WERI-Rb-1 (cell line): Measurements from ENCODE around the gene RACGAP1.

Experiments
- DNase-seq: peaks from one replicate; pipeline ENCODE4 v3.0.0-alpha.2; 2020
- H3K27ac ChIP-seq: fragments of 250-450 bp; sonication (Bioruptor Pico); 2 replicates; pipeline ENCODE4 v1.5.1; 2020; ENCODE audit warnings: mild to moderate bottlenecking, moderate library complexity
- H3K27me3 ChIP-seq: fragments of 250-450 bp; sonication (Bioruptor Pico); 2 replicates; pipeline ENCODE4 v1.5.1; 2021; ENCODE audit warnings: mild to moderate bottlenecking, low read depth, moderate library complexity; ENCODE audit not compliant: insufficient read depth, severe bottlenecking
- H3K36me3 ChIP-seq: fragments of 250-450 bp; sonication (Bioruptor Pico); 2 replicates; pipeline ENCODE4 v1.5.1; 2020; ENCODE audit warnings: mild to moderate bottlenecking, moderate library complexity
- H3K4me3 ChIP-seq: 2 replicates; pipeline ENCODE4 v1.5.1; 2011; ENCODE audit warnings: low read depth, mild to moderate bottlenecking, control low read depth, low read length
- H3K9me3 ChIP-seq: fragments of 250-450 bp; sonication (Bioruptor Pico); 2 replicates; pipeline ENCODE4 v1.5.1; 2021; ENCODE audit warnings: mild to moderate bottlenecking, moderate library complexity; ENCODE audit not compliant: severe bottlenecking
- TF ChIP-seq, protein P1 (sequence below): IDR thresholded peaks from 2 replicates; pipeline ENCODE4 v1.5.1; 2011; ENCODE audit warnings: low read depth, mild to moderate bottlenecking, control low read depth, inconsistent platforms, low read length

RACGAP1 gene

DNA sequence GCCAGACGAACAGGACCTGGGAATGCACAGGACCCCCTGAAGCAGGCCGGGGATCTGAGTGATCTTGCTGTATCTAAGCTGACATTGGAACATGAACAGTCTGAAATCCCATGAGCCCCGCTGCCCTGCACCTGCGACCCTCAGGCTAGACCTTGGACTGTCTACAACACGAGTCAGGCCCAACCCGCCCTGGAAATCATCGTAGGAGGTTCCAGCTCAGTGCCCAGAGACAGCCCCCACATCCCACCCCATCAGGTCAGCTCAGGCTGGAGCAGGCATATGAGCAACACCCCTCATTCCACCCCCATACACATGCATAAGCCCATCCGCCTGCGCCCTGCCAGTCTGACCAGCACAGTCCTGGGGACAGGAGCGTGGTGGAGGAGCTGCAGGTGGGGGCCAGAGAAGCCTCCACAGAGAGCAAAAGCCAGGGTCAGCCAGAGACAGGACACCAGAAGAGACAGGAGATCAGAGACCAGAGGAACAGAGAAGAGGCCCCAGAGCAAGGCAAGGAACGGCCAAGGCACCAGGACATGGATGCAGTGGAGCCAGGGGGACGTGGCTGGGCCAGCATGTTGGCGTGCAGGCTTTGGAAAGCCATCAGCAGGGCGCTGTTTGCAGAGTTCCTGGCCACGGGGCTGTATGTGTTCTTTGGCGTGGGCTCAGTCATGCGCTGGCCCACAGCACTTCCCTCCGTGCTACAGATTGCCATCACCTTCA, 52.5 kb downstream of the RACGAP1 start, which contains the start of gene AQP6:
TSS of gene AQP6 (plus strand) at position 307 of the 720 bp plus-strand sequence. CDS start at position 534, 227 bp downstream.
- H3K27me3 ChIP-seq, result no peaks in the 10 kb centered on the region
- no peaks in the 10 kb centered on the region for H3K9me3 ChIP-seq
- TF ChIP-seq, protein P1, sequence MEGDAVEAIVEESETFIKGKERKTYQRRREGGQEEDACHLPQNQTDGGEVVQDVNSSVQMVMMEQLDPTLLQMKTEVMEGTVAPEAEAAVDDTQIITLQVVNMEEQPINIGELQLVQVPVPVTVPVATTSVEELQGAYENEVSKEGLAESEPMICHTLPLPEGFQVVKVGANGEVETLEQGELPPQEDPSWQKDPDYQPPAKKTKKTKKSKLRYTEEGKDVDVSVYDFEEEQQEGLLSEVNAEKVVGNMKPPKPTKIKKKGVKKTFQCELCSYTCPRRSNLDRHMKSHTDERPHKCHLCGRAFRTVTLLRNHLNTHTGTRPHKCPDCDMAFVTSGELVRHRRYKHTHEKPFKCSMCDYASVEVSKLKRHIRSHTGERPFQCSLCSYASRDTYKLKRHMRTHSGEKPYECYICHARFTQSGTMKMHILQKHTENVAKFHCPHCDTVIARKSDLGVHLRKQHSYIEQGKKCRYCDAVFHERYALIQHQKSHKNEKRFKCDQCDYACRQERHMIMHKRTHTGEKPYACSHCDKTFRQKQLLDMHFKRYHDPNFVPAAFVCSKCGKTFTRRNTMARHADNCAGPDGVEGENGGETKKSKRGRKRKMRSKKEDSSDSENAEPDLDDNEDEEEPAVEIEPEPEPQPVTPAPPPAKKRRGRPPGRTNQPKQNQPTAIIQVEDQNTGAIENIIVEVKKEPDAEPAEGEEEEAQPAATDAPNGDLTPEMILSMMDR, result no peak
- no peak within 1 kb of the TSS for H3K4me3 ChIP-seq
- DNase-seq, result no peak
- no peaks in the 10 kb centered on the region for H3K36me3 ChIP-seq
- H3K27ac ChIP-seq, result no peak within 1 kb of the TSS

DNA sequence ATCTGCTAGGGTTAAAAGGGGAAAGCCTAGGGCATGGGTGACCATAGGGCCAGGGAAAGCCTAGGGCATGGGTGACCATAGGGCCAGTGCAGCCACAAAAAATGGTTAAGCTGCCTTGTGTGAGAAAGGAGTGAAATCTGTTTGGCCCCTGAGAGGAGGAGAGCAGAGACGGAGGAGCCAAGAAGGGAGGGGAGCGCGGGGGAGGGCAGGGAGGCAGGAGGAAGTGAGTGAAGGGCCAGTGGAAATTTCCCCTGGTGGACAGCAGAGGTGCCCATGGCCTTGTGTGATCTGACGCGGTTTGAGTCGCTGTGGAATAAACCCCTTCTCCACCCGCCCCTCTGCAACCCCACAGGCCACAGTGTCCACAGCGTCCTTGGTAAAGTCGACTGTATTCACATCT, 53.2 kb downstream of the RACGAP1 start:
- Histone ChIP-seq H3K4me3 (no peak overlapping the region), H3K27ac (no peak overlapping the region), H3K36me3 (no peaks in the 10 kb centered on the region), H3K27me3 (no peaks in the 10 kb centered on the region), H3K9me3 (no peaks in the 10 kb centered on the region)
- TF ChIP-seq, protein P1, result no peak
- no peak for DNase-seq

DNA sequence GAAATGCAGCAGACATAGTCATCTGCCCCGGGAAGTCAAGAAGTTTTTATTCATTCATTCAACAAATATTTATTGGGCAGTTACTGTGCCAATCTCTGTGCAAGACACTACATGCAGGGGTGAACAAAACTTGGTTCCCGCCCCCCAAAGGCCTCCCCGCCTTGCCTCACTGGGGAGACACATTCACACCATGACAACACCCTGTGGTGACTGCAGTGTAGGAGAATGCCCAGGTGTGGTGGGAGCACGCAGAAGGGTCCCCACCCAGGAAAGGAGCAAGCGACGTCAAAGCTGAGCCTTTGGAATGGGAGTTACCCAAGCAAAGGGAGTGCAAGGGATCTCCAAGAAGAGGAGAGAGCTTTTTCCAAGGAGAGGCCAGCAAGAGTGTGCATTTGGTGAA, 54.2 kb downstream of the RACGAP1 start:
- no peaks in the 10 kb centered on the region for H3K27me3 ChIP-seq

DNA sequence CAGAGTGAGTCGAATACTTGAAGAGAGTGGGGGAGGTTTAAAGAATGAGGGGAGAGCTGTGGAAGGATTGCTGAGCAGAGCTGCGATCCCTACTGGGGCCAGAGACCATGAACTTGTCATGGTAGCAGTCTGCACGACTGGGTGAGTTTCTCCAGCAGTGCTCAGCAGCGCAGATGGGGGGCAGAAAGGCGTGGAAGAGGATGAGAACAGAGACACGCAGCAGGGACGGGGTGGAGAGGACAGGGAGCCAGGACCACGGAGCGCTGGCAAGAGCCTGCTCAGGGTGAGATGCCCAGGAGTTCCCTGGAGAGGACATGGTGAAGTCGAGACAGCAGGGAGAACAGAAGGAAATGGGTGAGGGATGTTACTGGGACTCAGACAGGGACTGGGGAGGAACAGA, 54.6 kb downstream of the RACGAP1 start:
- Histone ChIP-seq H3K9me3 (no peaks in the 10 kb centered on the region), H3K27ac (no peak overlapping the region)
- DNase-seq, result no peak

More for the DNA sequence above, 54.2 kb downstream of the RACGAP1 start:
- no peak for DNase-seq
- Histone ChIP-seq H3K36me3 (no peaks in the 10 kb centered on the region), H3K4me3 (no peak overlapping the region), H3K9me3 (no peaks in the 10 kb centered on the region), H3K27ac (no peak overlapping the region)
- TF ChIP-seq, protein P1, result no peak

DNA sequence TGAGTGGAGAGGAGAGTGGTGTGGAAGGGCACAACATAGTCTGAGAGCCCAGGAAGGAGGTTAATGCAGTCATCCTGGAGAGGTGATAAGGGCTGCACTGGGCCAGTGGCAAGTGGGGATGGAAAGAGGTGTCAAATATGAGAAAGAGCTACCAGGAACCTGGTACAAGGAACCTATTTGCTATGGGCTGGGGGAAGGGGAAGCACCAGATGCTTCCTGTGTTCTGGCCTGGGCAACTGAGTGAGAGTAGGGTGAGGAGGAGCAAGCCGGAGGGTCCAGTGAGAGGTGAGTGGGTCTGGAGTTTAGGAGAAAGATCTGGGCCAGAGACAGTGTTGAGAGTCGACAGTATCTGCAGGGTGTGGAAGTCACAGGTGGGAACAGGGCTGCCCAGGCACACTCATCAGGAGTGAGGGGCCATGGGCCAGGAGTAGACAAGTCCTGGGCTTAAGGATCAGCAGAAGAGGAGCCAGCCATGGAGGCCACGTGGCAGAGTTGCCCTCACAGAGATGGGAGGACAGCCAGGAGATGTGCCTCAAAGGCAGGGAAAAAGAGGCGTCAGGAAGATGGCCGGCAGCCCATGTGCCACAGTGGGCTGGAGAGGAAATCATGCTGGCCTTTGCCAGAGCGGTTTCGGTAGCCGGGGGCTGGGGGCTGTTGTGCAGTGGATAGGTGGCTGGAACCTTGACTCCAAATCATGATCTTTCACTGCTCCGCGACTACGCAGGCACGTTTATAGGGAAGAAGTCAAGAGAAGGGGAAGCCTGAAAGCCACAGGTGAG, 55.5 kb downstream of the RACGAP1 start:
- H3K27me3 ChIP-seq, result no peaks in the 10 kb centered on the region
- TF ChIP-seq, protein P1, result no peak
- H3K9me3 ChIP-seq, result no peaks in the 10 kb centered on the region
- H3K27ac ChIP-seq, result no peak overlapping the region
- no peak overlapping the region for H3K4me3 ChIP-seq
- no peak for DNase-seq
- H3K36me3 ChIP-seq, result no peaks in the 10 kb centered on the region

More for the DNA sequence above, 54.6 kb downstream of the RACGAP1 start:
- no peaks in the 10 kb centered on the region for H3K36me3 ChIP-seq
- TF ChIP-seq, protein P1, result no peak
- no peak overlapping the region for H3K4me3 ChIP-seq
- H3K27me3 ChIP-seq, result no peaks in the 10 kb centered on the region
